HG02798 (cell line): Measurements from ENCODE around the gene ZBTB7C.

ENCODE experiments used
- ATAC-seq: cut with Tn5 transposase; IDR thresholded peaks from one replicate; pipeline ENCODE4 v1.9.1; 2021; ENCODE audit warnings: mild to moderate bottlenecking; ENCODE audit not compliant: unreplicated experiment, poor library complexity

ZBTB7C gene

GRCh38 chr18:48136051-48136826, 272.9 kb downstream of the ZBTB7C start:
- no peak for ATAC-seq

- no peak for ATAC-seq
These were observed 273.7 kb downstream of the ZBTB7C start for GRCh38 chr18:48135436-48135966.

- no peak for ATAC-seq
These were observed 274.6 kb downstream of the ZBTB7C start for GRCh38 chr18:48134609-48135008.

- ATAC-seq: no peak
These were observed 275.4 kb downstream of the ZBTB7C start for GRCh38 chr18:48133671-48134251.

GRCh38 chr18:48132797-48133655, 276.2 kb downstream of the ZBTB7C start:
- ATAC-seq: no peak

DNA sequence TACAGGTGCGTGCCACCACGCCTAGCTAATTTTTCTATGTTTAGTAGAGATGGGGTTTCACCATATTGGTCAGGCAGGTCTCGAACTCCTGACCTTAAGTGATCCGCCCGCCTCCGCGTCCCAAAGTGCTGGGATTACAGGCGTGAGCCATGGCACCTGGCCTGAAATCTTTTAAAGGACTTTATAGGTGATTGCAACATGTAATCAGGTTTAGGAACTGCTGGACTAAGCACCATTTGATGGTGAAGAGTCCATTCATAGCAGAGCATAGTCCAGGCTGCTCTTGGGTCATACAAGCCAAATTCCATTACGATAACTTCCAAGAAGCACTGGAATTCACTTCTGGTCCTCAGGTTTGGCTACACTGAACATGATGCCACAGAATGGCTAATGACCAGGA, 278.1 kb downstream of the ZBTB7C start:
- no peak for ATAC-seq

- no peak for ATAC-seq
These were observed 279.5 kb downstream of the ZBTB7C start for GRCh38 chr18:48129621-48130082.

DNA sequence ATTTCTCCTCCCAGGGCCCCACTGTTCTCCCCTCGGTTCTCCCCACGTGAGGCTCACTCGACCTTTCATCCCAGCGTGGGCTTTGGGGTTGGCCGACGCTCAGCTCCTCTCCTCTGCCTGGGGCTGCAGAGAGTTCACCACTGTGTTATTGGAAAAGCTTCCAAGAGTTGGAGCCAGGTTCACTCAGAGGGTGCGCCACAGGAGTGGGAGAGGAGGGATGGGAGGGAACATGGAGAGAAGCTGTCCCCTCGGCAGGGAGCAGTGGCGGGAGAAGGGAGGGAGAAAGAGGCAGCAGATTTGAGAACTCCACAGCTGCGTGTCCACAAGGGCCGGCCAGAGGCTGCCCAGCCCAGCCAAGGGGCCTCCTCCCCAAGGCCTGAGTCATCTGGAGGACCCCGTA, 281.6 kb downstream of the ZBTB7C start:
- ATAC-seq: no peak

GRCh38 chr18:48126240-48126639, 282.9 kb downstream of the ZBTB7C start:
- ATAC-seq: no peak

DNA sequence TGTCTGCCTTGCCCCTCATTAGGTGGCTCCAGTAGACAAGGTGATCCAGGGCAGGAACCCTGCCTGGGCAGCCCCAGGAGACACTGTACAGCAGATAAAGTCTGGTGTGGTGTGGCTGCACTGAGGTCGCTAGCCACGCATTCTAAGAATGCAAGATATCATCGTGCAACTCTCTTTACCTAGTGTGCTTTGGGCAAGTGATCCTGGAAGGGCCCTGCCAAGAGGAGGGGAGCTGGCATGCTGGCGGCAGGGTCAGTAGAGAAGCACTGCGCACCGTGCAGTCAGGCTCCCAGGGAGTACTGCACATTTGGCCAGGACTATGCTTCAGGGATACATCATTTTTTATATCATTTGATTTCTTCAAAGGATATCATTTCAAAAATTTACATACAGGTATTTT, 283.5 kb downstream of the ZBTB7C start:
- no peak for ATAC-seq

DNA sequence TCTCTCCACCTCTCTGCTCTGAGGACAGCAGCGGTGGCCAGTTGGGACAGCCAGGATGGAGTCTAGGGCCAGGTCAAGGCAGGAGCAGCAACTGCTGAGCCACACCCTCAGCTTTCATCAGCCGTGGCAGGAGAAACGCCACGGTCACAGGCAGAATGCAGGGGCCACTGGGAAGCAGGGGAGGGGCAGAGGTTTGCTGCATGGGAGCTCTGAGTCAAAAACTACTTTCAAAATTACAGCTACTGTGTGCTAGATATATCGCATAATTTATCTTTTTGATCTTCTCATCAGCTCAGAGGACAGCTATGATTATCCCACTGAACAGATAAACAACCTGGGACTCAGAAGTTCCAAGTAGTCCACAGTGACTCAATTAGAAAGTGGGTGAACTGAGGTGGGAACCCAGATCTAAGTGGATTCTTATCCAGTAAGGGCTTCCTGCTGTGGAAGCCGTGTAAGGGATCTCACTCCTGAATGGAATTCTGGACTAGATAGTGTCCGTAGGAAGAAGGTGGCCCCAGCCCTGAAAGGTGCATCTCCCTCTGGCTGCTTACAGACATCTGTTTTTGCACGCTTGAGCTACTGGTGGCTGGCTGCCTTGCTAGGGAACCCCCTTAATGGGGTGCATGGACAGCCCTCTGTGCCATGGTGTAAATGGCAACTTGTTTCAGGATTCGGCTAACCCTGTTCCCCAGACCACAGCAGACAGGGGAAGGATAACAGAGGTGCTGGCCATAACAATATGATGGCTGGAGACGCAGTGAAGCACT, 284.1 kb downstream of the ZBTB7C start:
- ATAC-seq: no peak

DNA sequence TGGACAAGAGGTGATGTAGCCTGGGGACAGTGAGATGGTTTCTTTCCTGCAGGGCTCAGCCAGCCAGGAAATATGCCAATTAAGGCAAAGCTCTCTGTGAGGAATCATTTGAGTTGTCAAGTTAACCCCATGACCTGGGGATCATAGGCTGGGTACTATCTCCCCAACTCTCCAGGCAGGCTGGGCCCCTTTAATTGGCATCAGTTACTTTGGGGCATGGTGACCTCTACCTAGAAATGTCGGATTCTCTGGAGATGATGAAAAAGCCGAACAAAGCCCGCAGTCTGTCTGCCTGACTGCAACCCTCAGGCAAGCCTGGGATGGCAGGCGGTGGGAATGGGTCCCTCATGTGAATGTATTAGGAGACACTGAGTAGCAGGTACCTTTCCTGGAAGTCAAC, 285.2 kb downstream of the ZBTB7C start:
- no peak for ATAC-seq

DNA sequence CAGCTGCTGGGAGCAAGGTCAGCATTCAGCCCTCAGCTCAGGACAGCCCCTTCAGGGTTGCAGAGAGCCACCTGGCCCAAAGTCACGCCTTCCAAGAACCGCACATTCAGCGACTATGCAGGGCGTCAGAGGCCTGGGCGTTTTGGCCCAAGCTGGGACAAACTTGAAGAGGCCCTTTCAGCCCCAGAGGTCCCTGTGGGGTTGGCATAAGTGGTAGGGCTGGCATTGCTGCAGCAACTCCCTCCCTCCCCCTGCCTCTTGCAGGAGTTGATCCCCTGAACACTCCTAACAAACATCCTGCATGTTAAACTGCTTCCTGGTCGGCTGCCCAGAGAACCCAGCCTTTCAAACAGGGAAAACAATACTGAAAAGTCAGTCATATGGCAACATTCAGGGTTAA, 285.9 kb downstream of the ZBTB7C start:
- no peak for ATAC-seq

GRCh38 chr18:48122816-48123215, 286.4 kb downstream of the ZBTB7C start:
- ATAC-seq: no peak

DNA sequence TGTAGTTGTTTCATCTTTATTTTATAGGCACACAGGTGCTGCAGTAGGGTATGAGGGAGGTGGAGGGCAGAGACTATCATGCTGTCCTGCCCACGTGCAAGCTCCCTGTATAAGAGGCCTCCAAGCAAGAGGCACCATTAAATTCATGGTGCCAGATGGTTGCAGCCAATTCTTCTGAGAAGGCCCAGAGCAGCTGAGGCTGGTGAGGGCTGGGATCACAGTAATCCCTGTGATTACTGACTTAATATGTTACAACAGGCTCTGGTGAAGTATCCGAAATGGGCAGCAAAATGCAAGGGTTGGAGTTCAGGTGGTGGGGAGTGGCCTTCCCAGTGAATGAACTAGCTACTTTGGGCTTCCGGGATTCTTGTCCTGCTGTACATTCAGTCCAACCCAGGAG, 286.8 kb downstream of the ZBTB7C start:
- no peak for ATAC-seq

DNA sequence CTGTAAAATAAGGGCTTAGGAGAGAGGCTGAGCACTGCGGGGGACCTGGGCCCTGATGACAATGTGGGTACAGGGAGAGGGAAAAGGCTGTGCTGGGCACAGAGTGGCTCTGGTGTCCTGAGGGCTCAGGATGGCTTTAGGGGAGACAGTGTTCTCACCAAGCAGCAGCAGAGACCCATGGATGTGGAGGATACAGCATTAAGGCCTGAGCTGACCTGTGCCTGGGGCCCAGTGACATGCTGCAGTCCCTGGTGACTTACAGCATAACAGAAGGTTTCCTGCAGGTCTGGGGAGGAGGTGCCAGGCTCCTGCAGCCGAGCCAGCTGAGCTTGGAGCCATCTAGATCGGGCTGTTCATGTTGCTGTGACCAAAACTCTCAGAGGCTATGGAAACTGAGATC, 287.4 kb downstream of the ZBTB7C start:
- no peak for ATAC-seq

GRCh38 chr18:48119204-48119603, 290.0 kb downstream of the ZBTB7C start:
- ATAC-seq: no peak

GRCh38 chr18:48116873-48117630, 292.1 kb downstream of the ZBTB7C start:
- ATAC-seq: no peak

DNA sequence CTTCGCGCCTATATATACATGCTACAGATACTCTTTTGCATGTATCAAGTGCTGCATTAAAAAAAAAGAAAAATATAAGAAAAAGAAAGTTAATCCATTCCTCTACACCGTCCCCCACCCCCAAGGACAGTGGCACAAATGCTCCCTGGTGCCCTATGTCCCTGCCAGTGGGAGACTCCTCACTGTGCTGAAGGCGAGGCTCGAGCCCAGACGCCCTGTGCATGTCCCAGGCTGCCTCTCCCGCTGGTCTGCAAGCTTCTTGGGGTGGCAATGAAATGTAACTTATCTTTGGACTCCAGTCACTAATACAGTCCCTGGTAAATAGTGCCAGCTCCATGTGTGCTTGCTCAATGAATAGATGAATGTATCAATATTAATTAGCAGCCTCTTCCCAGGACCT, 293.2 kb downstream of the ZBTB7C start:
- no peak for ATAC-seq
